Nephron progenitor cell (in vitro differentiated cells): ENCODE measurements around the gene LIN54.

Experiments used
- DNase-seq: peaks from one replicate; pipeline ENCODE4 v3.0.0; 2021
- H3K27ac Mint-ChIP-seq: 2 replicates; pipeline ENCODE4 v1.8.0; 2021; ENCODE audit warnings: mild to moderate bottlenecking, moderate library complexity, mixed read lengths
- H3K27me3 Mint-ChIP-seq: 2 replicates; pipeline ENCODE4 v1.8.0; 2021; ENCODE audit warnings: mild to moderate bottlenecking, low read depth, mixed read lengths; ENCODE audit not compliant: poor library complexity
- H3K36me3 Mint-ChIP-seq: 2 replicates; pipeline ENCODE4 v1.8.0; 2021; ENCODE audit warnings: low read depth, mixed read lengths
- H3K4me1 Mint-ChIP-seq: 2 replicates; pipeline ENCODE4 v1.8.0; 2021; ENCODE audit warnings: mixed read lengths
- H3K4me3 Mint-ChIP-seq: 2 replicates; pipeline ENCODE4 v1.8.0; 2021; ENCODE audit warnings: mild to moderate bottlenecking, moderate library complexity, mixed read lengths
- H3K9me3 Mint-ChIP-seq: 2 replicates; pipeline ENCODE4 v1.8.0; 2021; ENCODE audit warnings: mild to moderate bottlenecking, moderate library complexity, mixed read lengths
- CTCF ChIP-seq: fragments of 200-600 bp; sonication (generic); IDR thresholded peaks from 2 replicates; pipeline ENCODE4 v1.5.0; 2021; ENCODE audit warnings: antibody characterized with exemption

The LIN54 gene

GRCh38 chr4:82885410-82885809 lies 125.2 kb downstream of the LIN54 start:
- Mint-ChIP-seq H3K27ac (no peak overlapping the region), H3K36me3 (peaks cover 70% of the 10 kb centered on the region)
- TF ChIP-seq CTCF, result no peak

More at GRCh38 chr4:82885410-82885809, 125.2 kb downstream of the LIN54 start:
- H3K9me3 Mint-ChIP-seq, result peaks cover 13% of the 10 kb centered on the region
- no peaks in the 10 kb centered on the region for H3K27me3 Mint-ChIP-seq
- peaks cover 18% of the 10 kb centered on the region for H3K4me1 Mint-ChIP-seq
- no peak overlapping the region for H3K4me3 Mint-ChIP-seq
- no peak for DNase-seq
